ENCODE results near the gene HS3ST5. TPM values are rescaled to one million over a fixed set of nuclear protein-coding genes. Genes with fewer than 3 reads are reported as not detected.

Gene HS3ST5
- polyA plus RNA-seq, 3 donors: not detected

GRCh38 chr6:114216789-114217467 is 125.9 kb downstream of the HS3ST5 start:
- Histone ChIP-seq H4K20me1 (ENCODE audit: insufficient read depth, low read length) (no peaks in the 10 kb centered on the region), H3K4me1 (ENCODE audit: control insufficient read depth in 1 of 2, insufficient read depth in 2 of 2, low read length in 2 of 2) (no peaks in the 10 kb centered on the region), H3K4me2 (replicated peaks; ENCODE audit: extremely low read depth, low read length, poor library complexity, severe bottlenecking) (no peak overlapping the region), H3K9ac (ENCODE audit: insufficient read depth, low read length, poor library complexity, severe bottlenecking) (no peak overlapping the region), H3K79me2 (ENCODE audit: insufficient read depth, low read length) (no peaks in the 10 kb centered on the region), H3K27me3 (ENCODE audit: control insufficient read depth in 2 of 2, insufficient read depth in 2 of 2, low read length in 2 of 2) (no peaks in the 10 kb centered on the region), H3K36me3 (replicated peaks in 1 of 2; ENCODE audit: control insufficient read depth in 1 of 2, insufficient read depth in 2 of 2, low read length in 2 of 2) (no peaks in the 10 kb centered on the region), H2AFZ (ENCODE audit: insufficient read depth, low read depth, low read length, poor library complexity, severe bottlenecking) (no peak overlapping the region), H3K27ac (ENCODE audit: low read depth in 1 of 2, low read length in 2 of 2) (no peak overlapping the region), H3K4me3 (replicated peaks in 1 of 3; ENCODE audit: low read depth in 2 of 3, low read length in 3 of 3) (no peak overlapping the region), H3K9me3 (replicated peaks in 1 of 2; ENCODE audit: control insufficient read depth in 1 of 2, insufficient read depth in 1 of 2, low read length in 2 of 2) (peaks cover 8 to 9% of the 10 kb centered on the region in 2 donors)
- Mint-ChIP-seq H3K27me3 (ENCODE audit: low read depth in 3 of 3) (peaks cover 0 to 1% (median 0%) of the 10 kb centered on the region in 3 donors), H3K27ac (no peak overlapping the region), H3K36me3 (no peaks in the 10 kb centered on the region), H3K4me1 (no peaks in the 10 kb centered on the region), H3K4me3 (no peak overlapping the region), H3K9me3 (peaks cover 2 to 8% (median 5%) of the 10 kb centered on the region in 7 donors)
- intact Hi-C loops (cut with micrococcal nuclease): no loop called here
- TF ChIP-seq CTCF (IDR thresholded peaks at IDR 0.05): no peak
- WGBS (ENCODE audit: insufficient coverage): 100% methylated on average over 1 of the region's 3 CpGs
- DNase-seq: no peak

GRCh38 chr6:114210467-114210866 is 132.4 kb downstream of the HS3ST5 start:
- intact Hi-C loops (cut with micrococcal nuclease): no loop called here
- H2AFZ ChIP-seq (ENCODE audit: insufficient read depth, low read depth, low read length, poor library complexity, severe bottlenecking): no peak overlapping the region
- DNase-seq: no peak
- H3K9me3 ChIP-seq (replicated peaks in 1 of 2; ENCODE audit: control insufficient read depth in 1 of 2, insufficient read depth in 1 of 2, low read length in 2 of 2): peaks cover 4 to 5% of the 10 kb centered on the region in 2 donors
- no peaks in the 10 kb centered on the region for H3K79me2 ChIP-seq (ENCODE audit: insufficient read depth, low read length)
- no peak for TF ChIP-seq CTCF (IDR thresholded peaks at IDR 0.05)
- Mint-ChIP-seq H3K36me3 (no peaks in the 10 kb centered on the region), H3K27ac (no peak overlapping the region), H3K4me3 (no peak overlapping the region), H3K4me1 (no peaks in the 10 kb centered on the region), H3K27me3 (ENCODE audit: low read depth in 3 of 3) (peaks cover 0 to 1% (median 0%) of the 10 kb centered on the region in 3 donors), H3K9me3 (peaks cover 1 to 7% (median 4%) of the 10 kb centered on the region in 7 donors)
- H3K36me3 ChIP-seq (replicated peaks in 1 of 2; ENCODE audit: control insufficient read depth in 1 of 2, insufficient read depth in 2 of 2, low read length in 2 of 2): no peaks in the 10 kb centered on the region
- H3K27ac ChIP-seq (ENCODE audit: low read depth in 1 of 2, low read length in 2 of 2): no peak overlapping the region
- no peaks in the 10 kb centered on the region for H4K20me1 ChIP-seq (ENCODE audit: insufficient read depth, low read length)
- H3K4me1 ChIP-seq (ENCODE audit: control insufficient read depth in 1 of 2, insufficient read depth in 2 of 2, low read length in 2 of 2): no peaks in the 10 kb centered on the region
- H3K27me3 ChIP-seq (ENCODE audit: control insufficient read depth in 2 of 2, insufficient read depth in 2 of 2, low read length in 2 of 2): no peaks in the 10 kb centered on the region
- H3K9ac ChIP-seq (ENCODE audit: insufficient read depth, low read length, poor library complexity, severe bottlenecking): no peak overlapping the region
- 88% methylated on average over 3 of the region's 4 CpGs for WGBS (ENCODE audit: insufficient coverage)
- H3K4me3 ChIP-seq (replicated peaks in 1 of 3; ENCODE audit: low read depth in 2 of 3, low read length in 3 of 3): no peak overlapping the region
- no peak overlapping the region for H3K4me2 ChIP-seq (replicated peaks; ENCODE audit: extremely low read depth, low read length, poor library complexity, severe bottlenecking)
